Heart left ventricle (tissue), 13 donors: ENCODE data around the gene MED15.

Experiments used
- POLR2A ChIP-seq, 2 donors: fragments of 450-650 bp; IDR thresholded peaks; one replicate each; pipeline ENCODE4 v1.6.1; 2017; ENCODE audit warnings: antibody characterized with exemption in 2 of 2, mild to moderate bottlenecking in 2 of 2, moderate library complexity in 2 of 2
- TF ChIP-seq, protein P1 (sequence below), 12 donors: fragments of 200-600 bp; sonication (generic) in 4 of 12; IDR thresholded peaks; one replicate each; pipeline versions ENCODE4 v1.5.0 to v1.8.0; 2018 to 2022; ENCODE audit warnings: antibody characterized with exemption in 12 of 12, mild to moderate bottlenecking in 5 of 12
- donor health status: ischemic (EF 13 %, LVEDD 7.1; RV severe dilation, severe dysfunction).
- donor health status: DM: no; HTN: yes; CAD: no.
- donor health status: DM: no; HTN: no; CAD: no.
- donor health status: ischemic (EF 25% LVEDD 6.9; RV normal size, moderate dysfunction).
- donor health status: ischemic (EF 25% LVEDD 5.7; RV mildly dilated, moderate dysfunction).
- donor health status: ischemic (EF 35%, LVEDD 5.7; RV mildly dilated, moderate dysfunction).
- donor health status: nonischemic (EF 11% LVEDD 7.7; RV severe dilation, severe dysfunction).
- donor health status: DM: yes; HTN: yes; CAD: no.
- donor health status: PGD.
- donor health status: ischemic (EF 29% LVEDD 5.4; RV normal size, mild dysfunction).
- donor health status: nonischemic (EF 23%, LVEDD 6.1; RV moderate dilation, normal function).

DNA sequence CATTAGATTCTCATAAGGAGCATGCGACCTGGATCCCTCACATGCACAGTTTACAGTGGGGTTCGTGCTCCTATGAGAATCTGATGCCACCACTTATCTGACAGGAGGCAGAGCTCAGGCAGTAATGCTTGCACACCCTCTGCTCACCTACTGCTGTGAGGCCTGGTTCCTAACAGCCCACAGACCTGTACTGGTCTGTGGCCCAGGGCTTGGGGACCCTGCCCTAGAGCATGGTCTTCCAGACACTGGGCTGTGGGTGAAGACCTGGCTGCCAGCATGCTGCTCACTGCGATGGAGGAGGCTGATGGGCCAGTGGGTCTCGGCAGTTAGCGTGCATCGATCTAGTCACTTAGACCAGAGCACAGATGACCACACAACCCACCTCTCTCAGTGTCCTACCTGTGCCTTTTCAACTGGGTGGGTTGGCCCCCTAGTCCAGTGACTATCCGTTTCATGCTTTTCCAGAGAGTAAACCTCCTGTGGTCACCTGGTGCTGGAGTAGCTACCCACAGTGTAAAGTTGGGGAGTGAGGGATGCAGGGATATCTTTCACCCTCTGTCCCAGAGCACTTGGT lies 21.1 kb downstream of the MED15 start:
- TF ChIP-seq, protein P1, sequence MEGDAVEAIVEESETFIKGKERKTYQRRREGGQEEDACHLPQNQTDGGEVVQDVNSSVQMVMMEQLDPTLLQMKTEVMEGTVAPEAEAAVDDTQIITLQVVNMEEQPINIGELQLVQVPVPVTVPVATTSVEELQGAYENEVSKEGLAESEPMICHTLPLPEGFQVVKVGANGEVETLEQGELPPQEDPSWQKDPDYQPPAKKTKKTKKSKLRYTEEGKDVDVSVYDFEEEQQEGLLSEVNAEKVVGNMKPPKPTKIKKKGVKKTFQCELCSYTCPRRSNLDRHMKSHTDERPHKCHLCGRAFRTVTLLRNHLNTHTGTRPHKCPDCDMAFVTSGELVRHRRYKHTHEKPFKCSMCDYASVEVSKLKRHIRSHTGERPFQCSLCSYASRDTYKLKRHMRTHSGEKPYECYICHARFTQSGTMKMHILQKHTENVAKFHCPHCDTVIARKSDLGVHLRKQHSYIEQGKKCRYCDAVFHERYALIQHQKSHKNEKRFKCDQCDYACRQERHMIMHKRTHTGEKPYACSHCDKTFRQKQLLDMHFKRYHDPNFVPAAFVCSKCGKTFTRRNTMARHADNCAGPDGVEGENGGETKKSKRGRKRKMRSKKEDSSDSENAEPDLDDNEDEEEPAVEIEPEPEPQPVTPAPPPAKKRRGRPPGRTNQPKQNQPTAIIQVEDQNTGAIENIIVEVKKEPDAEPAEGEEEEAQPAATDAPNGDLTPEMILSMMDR (IDR thresholded peaks at IDR 0.05): no peak
- TF ChIP-seq POLR2A (IDR thresholded peaks at IDR 0.05): no peak
